SK-N-MC (cell line): ENCODE measurements around the gene CIAO1.

Experiments
- EZH2 ChIP-seq: fragments of 200-600 bp; sonication (generic); IDR thresholded peaks from one replicate; pipeline ENCODE4 v1.6.1; 2017; ENCODE audit warnings: antibody characterized with exemption
- POLR2AphosphoS5 ChIP-seq: IDR thresholded peaks from 2 replicates; pipeline ENCODE4 v1.6.1; 2012; ENCODE audit warnings: mild to moderate bottlenecking, low read depth, low read length, borderline replicate concordance

DNA sequence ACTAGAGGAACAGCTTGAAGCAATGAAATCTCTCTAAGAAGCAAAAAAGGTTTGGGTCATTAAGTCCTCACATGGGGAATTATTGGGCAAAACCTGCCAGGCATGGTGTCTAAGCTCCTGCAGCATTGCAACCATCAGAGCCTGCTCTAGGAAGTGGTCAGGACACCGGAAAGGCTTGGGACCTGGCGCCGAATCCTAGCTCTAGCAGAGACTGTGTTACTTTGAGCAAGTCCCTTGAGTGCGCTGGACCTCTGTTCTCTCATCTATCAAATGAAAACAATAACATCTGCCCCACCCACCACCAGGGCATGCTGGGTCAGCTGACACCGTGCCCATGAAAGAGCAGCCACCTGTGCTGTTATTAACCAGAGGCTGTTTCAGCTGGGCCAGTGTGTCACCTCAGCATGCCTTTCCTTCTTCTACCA is 6.5 kb upstream of the CIAO1 start:
- TF ChIP-seq EZH2 (no peak), POLR2AphosphoS5 (no peak)
